ENCODE data around the gene SKIC8. TPM values are rescaled to one million over a fixed set of nuclear protein-coding genes. Genes with fewer than 3 reads are reported as not detected.

SKIC8 gene
- total RNA-seq, 4 donors from 2014 or later = 9.0 to 51.4 (median 44.1) TPM

DNA sequence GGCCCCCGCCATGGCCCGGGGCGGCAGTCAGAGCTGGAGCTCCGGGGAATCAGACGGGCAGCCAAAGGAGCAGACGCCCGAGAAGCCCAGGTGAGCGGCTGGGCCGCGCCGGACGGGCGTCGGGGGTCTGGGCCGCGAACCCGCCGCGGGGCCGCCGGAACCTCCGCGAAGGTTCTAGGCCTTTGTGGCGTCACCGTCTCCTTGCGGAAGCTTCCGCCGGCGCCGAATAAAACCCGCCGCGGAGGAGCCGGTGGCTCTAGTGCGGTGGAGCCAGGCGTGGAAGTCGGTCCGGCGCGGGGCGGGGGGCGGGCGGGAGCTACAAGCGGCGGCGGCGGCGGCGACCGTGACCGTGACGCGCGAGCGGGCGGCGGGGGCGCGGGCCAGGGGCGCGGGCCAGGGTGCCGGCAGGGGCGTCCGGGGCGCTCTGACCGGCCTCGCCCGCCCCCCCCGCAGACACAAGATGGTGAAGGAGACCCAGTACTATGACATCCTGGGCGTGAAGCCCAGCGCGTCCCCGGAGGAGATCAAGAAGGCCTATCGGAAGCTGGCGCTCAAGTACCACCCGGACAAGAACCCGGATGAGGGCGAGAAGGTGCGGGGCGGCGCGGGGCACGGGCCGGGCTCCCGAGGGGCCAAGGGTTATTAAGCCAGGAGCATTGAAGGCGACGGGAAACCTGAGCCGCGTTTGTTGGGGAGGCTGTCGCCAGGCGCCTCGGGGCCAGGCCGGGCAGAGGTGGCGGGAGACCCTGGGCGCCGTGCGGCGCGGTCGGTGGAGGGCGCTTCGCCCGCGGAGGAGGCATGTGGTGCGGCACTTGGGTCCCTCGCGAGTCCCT is 34.9 kb downstream of the SKIC8 start, which contains the start of gene DNAJA4:
TSS of gene DNAJA4 (plus strand) at position 259 of the 833 bp plus-strand sequence. CDS start at position 461, 202 bp downstream.
- intact Hi-C loops (cut with DNase I; ENCODE audit: low total_unique reads) (no loop called here), in situ Hi-C loops (cut with MboI; ENCODE audit: low pct_ligation_motif_present in 1 of 4, low pct_unique_long_range_greater_than_20kb in 1 of 4, low sequenced_read_pairs in 3 of 4) (no loop called here)
- no peaks in the 10 kb centered on the region for H3K9me3 ChIP-seq
- H3K36me3 ChIP-seq = no peaks in the 10 kb centered on the region
- TF ChIP-seq POLR2AphosphoS5 (IDR thresholded peaks at IDR 0.05) = no peak
- no peak for TF ChIP-seq POLR2A (IDR thresholded peaks at IDR 0.05)
- no peak for TF ChIP-seq EP300 (IDR thresholded peaks at IDR 0.05; ENCODE audit: low read depth)
- TF ChIP-seq CTCF (IDR thresholded peaks at IDR 0.05) = peak in 1 of 5 experiments; percentile 12
- H3K27me3 ChIP-seq = no peaks in the 10 kb centered on the region
- H3K27ac ChIP-seq = peak within 1 kb of the TSS; percentile 79 to 95 (median 92)
- peaks cover 13 to 24% (median 17%) of the 10 kb centered on the region in 4 donors for H3K4me1 ChIP-seq
- WGBS, 2 donors (ENCODE audit: low coverage in 1 of 2) = 5% methylated on average over 46 of the region's 107 CpGs; no CpG with 5 or more reads in 1 of the 2 donors
- DNase-seq = peak; percentile 63
- H3K4me3 ChIP-seq = peak within 1 kb of the TSS; percentile 62 to 92 (median 70)

DNA sequence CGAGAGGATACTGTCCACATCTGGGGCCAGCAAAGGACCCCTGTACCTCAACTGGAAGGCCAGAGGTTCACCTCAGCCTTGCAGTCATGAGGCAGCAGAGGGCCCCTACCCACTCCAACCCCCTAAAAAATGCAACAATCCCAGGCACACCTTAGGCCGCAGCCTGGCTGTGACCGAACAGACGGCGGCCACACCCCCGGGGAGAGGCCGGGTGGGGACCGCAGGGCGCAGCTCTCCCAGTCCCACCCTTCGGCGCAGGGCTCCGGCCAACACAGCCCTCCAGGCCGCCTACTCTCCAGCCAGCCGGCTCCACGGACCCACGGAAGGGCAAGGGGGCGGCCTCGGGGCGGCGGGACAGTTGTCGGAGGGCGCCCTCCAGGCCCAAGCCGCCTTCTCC is 35.5 kb downstream of the SKIC8 start:
- peak; percentile 79 for DNase-seq
- TF ChIP-seq POLR2AphosphoS5 (IDR thresholded peaks at IDR 0.05) (peak in 2 of 3 donors; percentile 53 to 67), CTCF (IDR thresholded peaks at IDR 0.05) (no peak), EP300 (IDR thresholded peaks at IDR 0.05; ENCODE audit: low read depth) (no peak), POLR2A (IDR thresholded peaks at IDR 0.05) (peak; percentile 80)
- 76% methylated on average over 22 of the region's 23 CpGs; no CpG with 5 or more reads in 1 of the 2 donors for WGBS, 2 donors (ENCODE audit: low coverage in 1 of 2)
- no peaks in the 10 kb centered on the region for H3K9me3 ChIP-seq
- intact Hi-C loops (cut with DNase I; ENCODE audit: low total_unique reads) = no loop called here
- H3K4me1 ChIP-seq = peaks cover 13 to 24% (median 17%) of the 10 kb centered on the region in 4 donors
- H3K27me3 ChIP-seq = no peaks in the 10 kb centered on the region
- H3K4me3 ChIP-seq = peak overlapping the region; percentile 62 to 92 (median 70)
- H3K27ac ChIP-seq = peak overlapping the region; percentile 79 to 95 (median 92)
- H3K36me3 ChIP-seq = no peaks in the 10 kb centered on the region
- in situ Hi-C loops (cut with MboI; ENCODE audit: low pct_ligation_motif_present in 1 of 4, low pct_unique_long_range_greater_than_20kb in 1 of 4, low sequenced_read_pairs in 3 of 4) = no loop called here

GRCh38 chr15:78263351-78263781 is 36.0 kb downstream of the SKIC8 start:
- TF ChIP-seq CTCF (IDR thresholded peaks at IDR 0.05) (peak in 1 of 5 experiments; percentile 25), EP300 (IDR thresholded peaks at IDR 0.05; ENCODE audit: low read depth) (no peak)
- 92% methylated on average over 7 of the region's 7 CpGs; no CpG with 5 or more reads in 1 of the 2 donors for WGBS, 2 donors (ENCODE audit: low coverage in 1 of 2)
- no peak for DNase-seq
- no peak overlapping the region for H3K4me3 ChIP-seq
- H3K27ac ChIP-seq = peak overlapping the region in 3 of 4 donors; percentile 89 to 95 (median 94)
- in situ Hi-C loops (cut with MboI; ENCODE audit: low pct_ligation_motif_present in 1 of 4, low pct_unique_long_range_greater_than_20kb in 1 of 4, low sequenced_read_pairs in 3 of 4) (no loop called here), intact Hi-C loops (cut with DNase I; ENCODE audit: low total_unique reads) (no loop called here)
- no peaks in the 10 kb centered on the region for H3K27me3 ChIP-seq
- no peaks in the 10 kb centered on the region for H3K9me3 ChIP-seq
- no peaks in the 10 kb centered on the region for H3K36me3 ChIP-seq
- peaks cover 13 to 24% (median 17%) of the 10 kb centered on the region in 4 donors for H3K4me1 ChIP-seq

- Histone ChIP-seq H3K27ac (no peak overlapping the region), H3K36me3 (no peaks in the 10 kb centered on the region), H3K4me3 (no peak overlapping the region), H3K9me3 (no peaks in the 10 kb centered on the region), H3K4me1 (peaks cover 9 to 21% (median 15%) of the 10 kb centered on the region in 4 donors), H3K27me3 (no peaks in the 10 kb centered on the region)
- TF ChIP-seq POLR2A (IDR thresholded peaks at IDR 0.05) (no peak), CTCF (IDR thresholded peaks at IDR 0.05) (no peak), EP300 (IDR thresholded peaks at IDR 0.05; ENCODE audit: low read depth) (no peak), POLR2AphosphoS5 (IDR thresholded peaks at IDR 0.05) (no peak)
- intact Hi-C loops (cut with DNase I; ENCODE audit: low total_unique reads) = no loop called here
- WGBS, 2 donors (ENCODE audit: low coverage in 1 of 2) = 28 to 70% methylated on average over 3 of the region's 3 CpGs
- in situ Hi-C loops (cut with MboI; ENCODE audit: low pct_ligation_motif_present in 1 of 4, low pct_unique_long_range_greater_than_20kb in 1 of 4, low sequenced_read_pairs in 3 of 4) = no loop called here
- DNase-seq = no peak
Observed at GRCh38 chr15:78261062-78261461, 38.3 kb downstream of the SKIC8 start.
